Measurements from ENCODE around the gene USP33. TPM values are rescaled to one million over a fixed set of nuclear protein-coding genes. Genes with fewer than 3 reads are reported as not detected.

USP33 gene
- total RNA-seq, 1 donor from 2014 or later = 58.4 TPM

DNA sequence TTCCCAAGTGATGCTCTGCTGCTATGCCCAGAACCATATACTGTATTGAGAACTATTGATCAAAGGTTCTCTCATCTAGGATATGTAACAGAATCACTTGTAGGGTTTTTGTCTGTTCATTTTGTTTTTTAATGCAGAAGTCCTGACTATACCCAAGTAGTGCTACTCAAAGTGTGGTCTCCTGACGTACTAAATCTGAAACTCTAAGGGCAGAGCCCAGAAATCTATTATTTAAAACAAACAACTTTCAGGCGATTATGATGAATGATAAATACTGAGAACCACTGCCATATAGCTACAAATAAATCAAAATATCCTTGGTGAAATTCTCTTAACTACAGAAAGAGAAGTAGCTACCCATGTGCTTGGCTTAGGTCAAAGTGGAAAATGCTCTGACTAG lies 87.3 kb downstream of the USP33 start:
- Mint-ChIP-seq H3K4me1 (peaks cover 42% of the 10 kb centered on the region), H3K27ac (no peak overlapping the region), H3K4me3 (no peak overlapping the region), H3K9me3 (no peaks in the 10 kb centered on the region), H3K36me3 (ENCODE audit: low read depth) (peaks cover 8% of the 10 kb centered on the region), H3K27me3 (no peaks in the 10 kb centered on the region)
- DNase-seq = no peak
- ChIA-PET CTCF (no interaction called here), POLR2A (interaction anchor here (1.8 kb wide), 1 partner anchor 10 kb away, joined by 3 read pairs; the partner anchor contains the start of gene ZZZ3)
- intact Hi-C loops (cut with micrococcal nuclease) = no loop called here
- no peak for ATAC-seq (ENCODE audit: low read depth)
- TF ChIP-seq, protein P1, sequence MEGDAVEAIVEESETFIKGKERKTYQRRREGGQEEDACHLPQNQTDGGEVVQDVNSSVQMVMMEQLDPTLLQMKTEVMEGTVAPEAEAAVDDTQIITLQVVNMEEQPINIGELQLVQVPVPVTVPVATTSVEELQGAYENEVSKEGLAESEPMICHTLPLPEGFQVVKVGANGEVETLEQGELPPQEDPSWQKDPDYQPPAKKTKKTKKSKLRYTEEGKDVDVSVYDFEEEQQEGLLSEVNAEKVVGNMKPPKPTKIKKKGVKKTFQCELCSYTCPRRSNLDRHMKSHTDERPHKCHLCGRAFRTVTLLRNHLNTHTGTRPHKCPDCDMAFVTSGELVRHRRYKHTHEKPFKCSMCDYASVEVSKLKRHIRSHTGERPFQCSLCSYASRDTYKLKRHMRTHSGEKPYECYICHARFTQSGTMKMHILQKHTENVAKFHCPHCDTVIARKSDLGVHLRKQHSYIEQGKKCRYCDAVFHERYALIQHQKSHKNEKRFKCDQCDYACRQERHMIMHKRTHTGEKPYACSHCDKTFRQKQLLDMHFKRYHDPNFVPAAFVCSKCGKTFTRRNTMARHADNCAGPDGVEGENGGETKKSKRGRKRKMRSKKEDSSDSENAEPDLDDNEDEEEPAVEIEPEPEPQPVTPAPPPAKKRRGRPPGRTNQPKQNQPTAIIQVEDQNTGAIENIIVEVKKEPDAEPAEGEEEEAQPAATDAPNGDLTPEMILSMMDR (IDR thresholded peaks at IDR 0.05) = no peak

DNA sequence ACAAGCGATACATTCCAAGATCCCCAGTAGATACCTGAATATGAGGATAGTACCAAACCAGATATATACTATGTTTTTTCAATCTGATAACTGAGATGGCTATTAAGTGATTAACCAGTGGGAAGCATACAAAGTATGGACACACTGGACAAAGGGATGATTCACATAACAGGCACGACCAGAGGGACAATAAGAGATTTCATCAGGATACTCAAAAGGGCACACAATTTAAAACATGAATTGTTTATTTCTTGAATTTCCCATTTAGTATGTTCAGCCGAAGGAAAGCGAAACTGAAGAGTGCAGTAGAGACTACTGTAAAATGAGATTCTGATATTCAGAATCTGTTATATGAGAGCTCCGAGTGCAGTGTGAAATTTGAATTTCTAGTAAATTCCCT lies 87.8 kb downstream of the USP33 start:
- POLR2A ChIA-PET = interaction anchor here (1.8 kb wide), 1 partner anchor 11 kb away, joined by 3 read pairs; the partner anchor contains the start of gene ZZZ3
- H3K27me3 Mint-ChIP-seq = no peaks in the 10 kb centered on the region
- DNase-seq = no peak
- TF ChIP-seq, protein P1 (IDR thresholded peaks at IDR 0.05) = no peak
- intact Hi-C loops (cut with micrococcal nuclease) = no loop called here
- peaks cover 43% of the 10 kb centered on the region for H3K4me1 Mint-ChIP-seq
- H3K27ac Mint-ChIP-seq = no peak overlapping the region
- H3K36me3 Mint-ChIP-seq (ENCODE audit: low read depth) = peaks cover 8% of the 10 kb centered on the region
- CTCF ChIA-PET = no interaction called here
- no peak overlapping the region for H3K4me3 Mint-ChIP-seq
- ATAC-seq (ENCODE audit: low read depth) = no peak
- no peaks in the 10 kb centered on the region for H3K9me3 Mint-ChIP-seq

DNA sequence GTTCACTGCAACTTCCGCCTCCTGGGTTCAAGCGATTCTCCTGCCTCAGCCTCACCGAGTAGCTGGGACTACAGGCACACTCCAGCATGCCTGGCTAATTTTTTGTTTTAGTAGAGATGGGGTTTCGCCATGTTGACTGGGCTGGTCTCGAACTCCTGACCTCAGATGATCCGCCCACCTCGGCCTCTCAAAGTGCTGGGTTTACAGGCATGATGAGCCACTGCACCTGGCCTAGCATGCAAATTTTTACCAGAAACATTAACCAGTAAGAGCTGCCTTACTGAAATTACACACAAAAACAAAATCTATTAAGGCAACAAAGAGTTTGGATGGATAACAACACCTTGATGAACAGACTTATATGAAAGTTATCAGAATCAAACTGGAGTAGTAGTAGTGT lies 89.3 kb downstream of the USP33 start:
- intact Hi-C loops (cut with micrococcal nuclease) = no loop called here
- no peak overlapping the region for H3K4me3 Mint-ChIP-seq
- no peak for ATAC-seq (ENCODE audit: low read depth)
- ChIA-PET CTCF (no interaction called here), POLR2A (no interaction called here)
- DNase-seq = no peak
- H3K9me3 Mint-ChIP-seq = no peaks in the 10 kb centered on the region
- TF ChIP-seq, protein P1 (IDR thresholded peaks at IDR 0.05) = no peak
- H3K27me3 Mint-ChIP-seq = no peaks in the 10 kb centered on the region
- H3K4me1 Mint-ChIP-seq = peaks cover 51% of the 10 kb centered on the region
- H3K36me3 Mint-ChIP-seq (ENCODE audit: low read depth) = peaks cover 5% of the 10 kb centered on the region
- H3K27ac Mint-ChIP-seq = no peak overlapping the region

DNA sequence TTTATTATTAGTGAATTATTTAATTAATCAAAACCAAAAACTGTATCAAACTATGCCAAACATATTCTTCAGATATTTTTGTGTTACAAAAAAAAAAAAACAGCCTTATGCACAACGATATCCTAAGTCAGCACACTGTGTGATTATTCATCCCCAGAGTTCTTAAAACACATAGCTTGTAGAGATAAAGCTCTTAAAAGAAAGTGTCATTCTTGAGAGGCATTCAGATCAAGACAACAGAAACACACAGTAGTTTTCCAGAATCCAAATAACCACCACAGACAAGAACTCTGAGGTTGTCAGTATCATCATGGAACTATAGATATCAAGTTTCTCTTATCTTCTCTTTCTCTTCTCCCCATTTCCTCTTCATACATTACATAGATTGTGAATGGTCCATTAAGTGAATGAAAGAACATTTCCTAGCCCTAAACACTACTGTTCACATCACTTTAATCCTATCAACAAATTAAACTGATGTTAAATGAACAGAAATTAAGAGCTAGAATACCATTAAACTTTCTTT lies 90.7 kb downstream of the USP33 start:
- Mint-ChIP-seq H3K4me1 (peaks cover 56% of the 10 kb centered on the region), H3K27me3 (no peaks in the 10 kb centered on the region), H3K4me3 (no peak overlapping the region), H3K36me3 (ENCODE audit: low read depth) (peaks cover under 1% of the 10 kb centered on the region), H3K27ac (no peak overlapping the region), H3K9me3 (no peaks in the 10 kb centered on the region)
- ATAC-seq (ENCODE audit: low read depth) (no peak), DNase-seq (no peak)
- TF ChIP-seq, protein P1 (IDR thresholded peaks at IDR 0.05) = no peak
- intact Hi-C loops (cut with micrococcal nuclease) = no loop called here
- POLR2A ChIA-PET = no interaction called here
- CTCF ChIA-PET = no interaction called here

DNA sequence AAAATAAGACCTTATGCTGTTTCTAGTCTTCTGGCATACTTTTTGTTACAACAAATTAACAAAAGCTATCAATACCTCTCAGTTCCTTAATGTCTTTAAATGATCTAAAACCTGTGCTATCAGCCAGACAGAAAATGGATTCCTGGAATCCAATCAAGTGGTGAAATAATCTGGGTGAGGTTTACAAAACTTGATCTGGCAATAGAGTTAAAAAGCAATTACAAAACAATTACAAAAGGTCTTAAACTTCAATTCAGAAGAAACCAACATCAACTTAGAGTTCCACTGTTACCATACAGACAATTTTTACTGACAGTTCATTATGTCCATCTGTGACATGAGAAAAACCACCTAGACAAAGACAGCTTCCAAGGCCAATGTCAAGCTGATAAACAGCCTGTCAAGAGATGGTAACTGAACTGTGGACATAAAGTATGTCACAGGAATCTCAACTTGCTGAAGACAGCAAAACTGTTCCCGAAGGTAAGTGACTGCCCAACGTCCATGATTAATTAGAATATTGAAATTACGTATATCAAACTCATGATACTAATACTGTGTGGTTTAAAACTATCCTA lies 94.6 kb downstream of the USP33 start:
- H3K4me3 Mint-ChIP-seq = no peak overlapping the region
- TF ChIP-seq, protein P1 (IDR thresholded peaks at IDR 0.05) = no peak
- DNase-seq (no peak), ATAC-seq (ENCODE audit: low read depth) (no peak)
- CTCF ChIA-PET = no interaction called here
- H3K9me3 Mint-ChIP-seq = no peaks in the 10 kb centered on the region
- intact Hi-C loops (cut with micrococcal nuclease) = no loop called here
- peaks cover 42% of the 10 kb centered on the region for H3K4me1 Mint-ChIP-seq
- H3K27ac Mint-ChIP-seq = no peak overlapping the region
- no peaks in the 10 kb centered on the region for H3K27me3 Mint-ChIP-seq
- POLR2A ChIA-PET = no interaction called here
- H3K36me3 Mint-ChIP-seq (ENCODE audit: low read depth) = peaks cover 1% of the 10 kb centered on the region

Data from activated B cell treated with CpG ODN at 0.5 μM for 24 hours (primary cell).